Mononuclear cell (primary cell): ENCODE measurements around the gene SGK1. TPM values are rescaled to one million over a fixed set of nuclear protein-coding genes. Genes with fewer than 3 reads are reported as not detected.
A peak's percentile ranks its signal among the peaks of the same experiment; 100 is the strongest.
"Not testable (repeated sequence)": the region's sequence is repeated elsewhere in the genome, so short reads cannot be mapped to it uniquely, and the experiment has no call there.

Source experiments
- H3K27me3 ChIP-seq: 2 replicates; pipeline ENCODE4 v1.6.0; 2011; ENCODE audit warnings: low read length, control low read depth; ENCODE audit not compliant: insufficient read depth
- H3K4me1 ChIP-seq: 2 replicates; pipeline ENCODE4 v1.5.1; 2011; ENCODE audit warnings: mild to moderate bottlenecking, low read length, control low read depth; ENCODE audit not compliant: insufficient read depth
- H3K4me3 ChIP-seq: 2 replicates; pipeline ENCODE4 v1.5.1; 2011; ENCODE audit warnings: mild to moderate bottlenecking, low read length, moderate library complexity
- H3K9me3 ChIP-seq: 2 replicates; pipeline ENCODE4 v1.5.1; 2011; ENCODE audit warnings: low read depth, mild to moderate bottlenecking, control low read depth, low read length
- total RNA-seq: library from RNA; depleted of rRNA; stranded (reverse); fragments of >200 nt; gene quantifications from one replicate; pipeline ENCODE4 v1.2.3, GENCODE V29; 2012

Gene SGK1
- total RNA-seq, 1 donor, result 1,288 TPM

DNA sequence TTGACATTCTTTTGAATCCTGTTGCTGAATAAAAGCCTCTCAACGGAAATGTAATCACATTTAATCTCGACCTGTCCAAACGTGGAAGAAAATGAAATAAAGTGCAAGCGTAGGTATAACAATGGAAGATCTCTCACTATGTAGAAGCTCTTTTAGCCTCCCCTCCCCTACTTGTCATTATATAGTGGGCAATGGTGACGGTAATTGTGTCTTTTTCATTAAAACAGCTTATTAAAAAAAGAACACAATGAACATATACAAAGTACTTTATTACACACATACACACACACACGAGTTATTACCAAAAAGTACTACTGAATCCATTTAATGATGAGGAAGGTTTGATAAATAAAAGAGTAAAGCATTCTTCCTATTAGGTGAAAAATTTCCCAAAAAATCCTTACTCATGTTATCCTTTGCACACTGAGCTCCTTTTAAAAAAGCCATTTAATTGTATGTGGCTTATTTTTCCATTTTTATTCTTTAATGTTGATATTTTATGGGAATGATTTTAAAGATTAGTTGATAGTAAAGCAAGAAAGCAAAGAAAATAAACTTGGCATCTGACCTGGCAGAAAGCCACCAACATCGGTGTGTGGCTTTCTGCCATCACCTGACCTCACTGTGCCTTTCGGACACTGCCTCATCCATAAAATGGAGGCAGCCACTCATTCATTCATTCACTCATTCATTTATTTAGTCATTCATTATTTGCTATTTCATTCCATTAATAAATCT, 493 bp upstream of the SGK1 start:
- no peak overlapping the region for H3K4me3 ChIP-seq
- H3K9me3 ChIP-seq, result peaks cover 13% of the 10 kb centered on the region
- peaks cover 38% of the 10 kb centered on the region for H3K27me3 ChIP-seq
- H3K4me1 ChIP-seq, result peaks cover 10% of the 10 kb centered on the region

DNA sequence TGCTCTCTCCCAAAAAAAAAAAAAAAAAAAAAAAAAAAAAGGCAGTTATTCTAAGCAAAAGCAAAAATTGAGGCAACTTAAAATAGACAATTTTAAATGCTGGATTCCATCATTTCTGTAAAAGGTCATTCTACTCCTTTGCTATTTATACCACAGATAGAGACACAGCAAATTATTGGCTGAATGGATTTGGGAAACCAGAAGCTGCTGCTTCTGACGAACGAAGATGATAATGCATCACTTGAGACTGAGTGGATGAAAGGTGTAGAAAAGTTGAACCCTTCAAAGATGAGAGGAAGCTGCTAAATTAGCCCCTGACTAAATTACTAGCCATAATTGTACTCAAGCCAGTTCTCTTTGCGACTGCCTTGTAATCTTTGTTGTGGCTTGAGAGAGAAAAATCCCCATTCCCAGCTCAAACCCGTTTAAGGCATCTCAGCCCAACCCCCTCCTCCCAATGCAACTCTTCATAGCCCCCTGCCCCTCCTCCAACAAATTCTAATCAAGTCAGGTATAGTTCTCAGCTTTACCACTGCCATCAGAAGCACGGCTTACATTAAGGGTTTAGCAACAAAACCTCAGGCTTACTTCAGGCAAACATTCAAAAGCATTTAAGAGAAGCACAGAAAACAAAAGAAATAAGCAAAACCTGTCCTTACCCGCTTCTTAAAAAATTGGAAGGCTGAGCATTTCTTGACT, 1.0 kb downstream of the SGK1 start:
- peak overlapping the region; percentile 25 for H3K4me3 ChIP-seq
- peaks cover 10% of the 10 kb centered on the region for H3K4me1 ChIP-seq
- peaks cover 41% of the 10 kb centered on the region for H3K27me3 ChIP-seq
- peaks cover 13% of the 10 kb centered on the region for H3K9me3 ChIP-seq

DNA sequence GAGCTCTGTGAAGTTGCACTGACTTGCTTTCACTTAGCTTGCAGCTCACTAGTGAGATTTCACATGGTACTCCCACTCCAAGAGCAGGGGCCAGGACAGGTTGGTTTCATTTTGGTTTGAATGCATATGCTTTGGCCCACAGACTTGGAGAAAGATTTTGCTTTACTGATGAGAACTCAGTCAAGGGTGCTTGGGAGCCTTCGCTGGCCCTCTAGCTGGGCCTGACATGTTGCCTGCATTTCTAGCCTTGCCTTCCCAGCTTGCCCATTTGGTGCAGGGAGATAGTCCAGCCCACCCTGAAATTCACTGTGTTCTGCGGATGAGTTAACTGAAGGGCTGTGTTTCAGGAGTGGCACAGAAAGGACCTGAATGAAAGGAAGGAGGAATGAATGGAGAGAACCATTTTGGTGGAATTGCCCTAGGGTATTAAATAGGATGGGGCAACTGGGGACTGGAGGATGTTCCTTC, 1.9 kb downstream of the SGK1 start:
- H3K4me1 ChIP-seq, result peaks cover 10% of the 10 kb centered on the region
- H3K27me3 ChIP-seq, result peaks cover 41% of the 10 kb centered on the region
- H3K4me3 ChIP-seq, result no peak overlapping the region
- peaks cover 13% of the 10 kb centered on the region for H3K9me3 ChIP-seq

DNA sequence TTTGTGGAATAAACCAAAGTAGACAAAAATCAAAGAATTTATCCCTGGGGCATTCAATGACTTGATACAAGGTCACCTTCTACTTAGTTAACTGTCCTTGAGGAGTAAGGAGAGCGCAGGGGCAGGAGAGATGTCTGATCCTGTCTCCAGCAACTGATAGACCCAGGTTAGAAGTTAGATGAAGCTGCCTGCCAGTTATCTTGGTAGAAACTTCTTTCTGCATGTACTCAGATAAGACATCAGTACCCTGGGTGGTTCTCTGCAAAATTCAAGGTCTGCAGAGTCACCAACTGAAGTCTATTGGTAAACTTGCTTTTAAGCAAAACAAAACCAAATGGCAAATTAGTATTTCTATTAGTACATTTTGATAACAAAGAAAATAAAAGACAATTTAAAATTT, 2.7 kb downstream of the SGK1 start:
- peaks cover 41% of the 10 kb centered on the region for H3K27me3 ChIP-seq
- peaks cover 13% of the 10 kb centered on the region for H3K9me3 ChIP-seq
- no peak overlapping the region for H3K4me3 ChIP-seq
- H3K4me1 ChIP-seq, result peaks cover 10% of the 10 kb centered on the region

DNA sequence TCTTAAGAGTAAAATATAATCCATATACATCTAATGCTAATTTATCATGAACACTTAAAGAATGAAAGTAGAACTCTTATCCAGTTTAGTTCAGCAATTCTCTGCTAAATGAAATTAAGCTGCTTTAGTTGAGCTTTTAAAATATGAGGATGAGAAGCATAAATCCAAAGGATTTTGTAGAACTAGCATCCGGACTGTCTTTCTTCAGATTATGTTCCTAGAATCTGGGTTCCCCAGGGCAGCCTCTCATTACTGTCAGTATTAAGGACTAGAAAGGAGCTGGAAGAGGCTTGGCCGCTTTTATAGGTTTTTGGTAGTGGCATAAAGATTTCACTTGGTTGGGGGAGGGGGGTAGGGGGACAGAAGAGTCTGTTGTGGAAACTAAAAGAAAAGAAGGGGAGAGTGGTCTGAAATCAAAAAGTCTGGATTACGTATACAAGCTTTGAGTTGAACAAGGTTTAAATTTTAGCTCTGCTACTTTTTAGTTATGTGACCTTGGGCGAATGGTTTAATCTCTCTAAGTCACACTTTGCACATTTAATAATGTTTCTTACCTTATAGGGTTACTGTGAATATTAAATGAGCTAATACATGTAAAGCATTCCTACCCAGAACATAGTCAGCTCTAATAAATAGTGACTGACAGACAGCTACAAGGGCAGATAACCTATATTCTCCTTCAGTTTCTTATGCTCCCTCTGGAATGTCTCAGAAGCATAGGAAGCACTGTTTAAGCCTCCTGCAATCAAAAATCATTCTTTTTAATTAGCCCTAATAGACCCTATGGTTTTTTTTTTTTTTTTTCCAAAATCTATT, 3.7 kb downstream of the SGK1 start:
- Histone ChIP-seq H3K9me3 (peaks cover 3% of the 10 kb centered on the region), H3K27me3 (peaks cover 36% of the 10 kb centered on the region), H3K4me3 (no peak overlapping the region), H3K4me1 (peaks cover 10% of the 10 kb centered on the region)

DNA sequence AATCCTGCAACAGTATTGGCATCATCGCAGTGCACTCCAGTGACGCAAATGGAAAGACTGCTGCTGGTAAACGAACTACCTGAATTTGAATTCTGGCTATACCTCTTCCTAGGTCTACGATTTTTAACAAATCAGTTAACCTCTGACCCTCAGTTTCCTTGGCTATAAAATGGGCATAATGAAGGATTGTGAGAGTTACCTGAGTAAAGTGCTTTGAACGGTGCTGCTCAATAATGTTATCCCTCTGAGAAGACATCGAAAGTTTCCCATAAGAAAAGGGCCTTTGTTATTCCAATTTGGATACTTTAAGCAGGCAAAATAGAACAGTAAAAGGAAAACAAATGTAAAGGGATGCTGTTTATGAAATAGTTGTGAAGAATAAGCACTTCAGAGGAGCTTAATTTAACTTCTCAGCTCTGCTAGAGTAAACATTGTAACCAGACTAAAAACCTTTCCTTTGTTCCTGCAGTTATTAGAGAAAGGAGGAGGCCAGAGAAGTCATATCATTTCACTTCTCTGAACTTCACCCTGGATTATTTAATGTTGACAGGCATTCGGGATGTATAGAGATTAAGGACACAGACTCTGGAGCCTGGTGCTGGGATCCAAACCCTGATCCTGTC, 5.8 kb downstream of the SGK1 start:
- Histone ChIP-seq H3K9me3 (no peaks in the 10 kb centered on the region), H3K4me3 (no peak overlapping the region), H3K27me3 (peaks cover 15% of the 10 kb centered on the region), H3K4me1 (peaks cover 2% of the 10 kb centered on the region)

DNA sequence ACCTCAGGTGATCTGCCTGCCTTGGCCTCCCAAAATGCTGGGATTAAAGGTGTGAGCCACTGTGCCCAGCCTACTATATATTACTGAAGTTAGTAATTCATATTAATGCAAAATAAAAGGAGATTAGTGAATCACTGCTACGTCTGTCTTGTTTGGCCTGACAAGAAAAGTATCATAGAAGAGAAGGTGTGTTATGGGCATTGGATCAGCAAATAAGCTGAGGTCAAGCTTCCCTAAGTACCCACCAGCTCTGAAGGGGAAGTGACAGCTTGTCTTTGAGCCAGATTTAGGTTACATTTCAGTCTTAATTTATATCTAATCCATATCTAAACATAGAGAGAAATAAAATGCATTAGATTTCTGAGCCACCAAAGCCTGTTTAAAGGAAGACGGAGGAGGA, 7.1 kb downstream of the SGK1 start:
- no peaks in the 10 kb centered on the region for H3K9me3 ChIP-seq
- peaks cover 5% of the 10 kb centered on the region for H3K27me3 ChIP-seq
- no peaks in the 10 kb centered on the region for H3K4me1 ChIP-seq

DNA sequence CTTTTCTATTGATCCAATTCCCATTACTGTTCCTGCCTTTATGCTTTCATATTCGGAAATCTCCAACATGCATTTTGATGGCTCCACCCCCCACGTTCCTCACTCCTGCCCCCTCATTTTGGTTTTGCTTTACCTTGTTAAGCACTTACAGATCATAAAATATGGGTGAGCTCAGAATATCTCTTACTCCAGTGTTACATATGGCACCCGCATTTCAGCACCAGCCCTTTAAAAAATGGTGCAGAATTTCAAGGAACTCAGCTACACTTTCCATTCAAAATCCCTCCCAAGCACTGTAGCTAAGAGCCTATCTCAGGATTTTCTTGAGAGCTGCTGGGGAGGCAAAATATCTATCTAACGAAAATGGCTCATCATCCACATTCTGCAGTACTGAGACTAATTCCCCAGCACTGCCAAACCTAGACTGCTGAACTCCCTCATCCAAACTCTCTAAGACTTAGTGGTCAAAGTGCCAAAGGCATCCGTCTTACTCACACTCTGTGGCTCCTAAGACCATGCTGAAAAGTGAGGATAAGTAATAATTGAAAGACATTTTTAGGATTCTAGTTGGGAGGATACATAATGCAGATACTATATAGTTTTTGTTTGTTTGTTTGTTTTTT, 7.8 kb downstream of the SGK1 start:
- no peaks in the 10 kb centered on the region for H3K4me1 ChIP-seq
- H3K27me3 ChIP-seq, result peaks cover 5% of the 10 kb centered on the region
- H3K4me3 ChIP-seq, result no peak overlapping the region
- no peaks in the 10 kb centered on the region for H3K9me3 ChIP-seq

More for the DNA sequence above, 7.1 kb downstream of the SGK1 start:
- no peak overlapping the region for H3K4me3 ChIP-seq

DNA sequence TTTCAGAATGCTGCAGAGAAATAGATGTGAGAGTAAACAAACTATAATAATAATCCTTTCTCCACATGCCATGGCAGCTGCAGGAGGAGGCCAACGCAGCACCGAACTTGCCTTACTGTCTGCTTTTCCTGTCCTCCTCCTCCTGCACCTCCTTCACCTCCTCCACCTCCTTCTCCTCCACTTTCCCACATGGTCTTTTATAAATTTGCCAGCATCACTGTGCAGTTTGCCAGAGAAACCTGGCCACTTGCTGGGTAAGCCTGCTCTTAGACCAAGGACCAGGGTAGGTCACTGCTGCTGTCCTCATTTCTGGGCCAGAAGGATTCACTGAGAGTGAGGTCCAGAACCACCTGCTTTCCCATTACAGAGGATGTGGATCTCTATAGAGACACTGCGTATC, 8.7 kb downstream of the SGK1 start:
- H3K4me3 ChIP-seq, result no peak overlapping the region
- no peaks in the 10 kb centered on the region for H3K4me1 ChIP-seq

DNA sequence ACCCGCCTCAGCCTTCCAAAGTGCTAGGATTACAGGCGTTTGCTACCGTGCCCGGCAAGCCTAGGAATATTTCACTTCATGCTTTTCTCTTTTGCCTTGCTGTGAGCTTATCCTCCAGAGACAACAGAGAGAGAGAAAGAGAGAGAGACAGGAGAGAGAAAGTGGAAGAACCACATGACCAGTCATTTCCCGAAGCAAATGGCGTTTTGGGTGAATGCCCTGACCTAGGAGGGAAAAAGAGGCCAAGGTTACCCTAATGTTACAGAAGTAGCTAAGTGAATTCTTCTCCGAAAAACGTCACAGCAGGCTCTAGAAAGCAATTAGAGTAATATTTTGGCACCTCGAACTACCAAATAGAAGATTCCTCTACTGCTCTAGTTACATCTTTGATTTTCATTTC, 9.1 kb downstream of the SGK1 start:
- H3K4me3 ChIP-seq, result no peak overlapping the region
- no peaks in the 10 kb centered on the region for H3K9me3 ChIP-seq
- peaks cover 2% of the 10 kb centered on the region for H3K27me3 ChIP-seq
- H3K4me1 ChIP-seq, result no peaks in the 10 kb centered on the region

More for the DNA sequence above, 8.7 kb downstream of the SGK1 start:
- H3K9me3 ChIP-seq, result no peaks in the 10 kb centered on the region
- H3K27me3 ChIP-seq, result peaks cover 2% of the 10 kb centered on the region

DNA sequence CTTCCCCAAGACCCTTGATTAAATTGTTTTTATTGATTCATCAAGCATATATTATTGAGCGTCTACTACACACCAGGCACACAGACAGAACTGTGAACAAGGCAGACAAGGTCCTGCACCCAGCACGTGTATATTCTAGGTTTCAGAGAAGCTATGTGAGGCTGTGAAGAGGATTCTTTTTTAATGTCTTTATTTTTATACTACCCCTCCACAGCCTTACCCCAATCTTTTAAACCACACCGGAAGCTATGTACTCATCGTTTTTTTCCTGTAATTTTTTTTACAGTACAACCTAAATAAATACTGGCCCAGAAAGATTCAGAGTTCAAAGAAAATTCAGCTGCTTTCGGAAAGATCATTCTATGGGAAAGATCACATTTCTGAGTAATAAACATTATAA, 10.0 kb downstream of the SGK1 start:
- Histone ChIP-seq H3K9me3 (no peaks in the 10 kb centered on the region), H3K27me3 (no peaks in the 10 kb centered on the region), H3K4me1 (no peaks in the 10 kb centered on the region), H3K4me3 (no peak overlapping the region)

DNA sequence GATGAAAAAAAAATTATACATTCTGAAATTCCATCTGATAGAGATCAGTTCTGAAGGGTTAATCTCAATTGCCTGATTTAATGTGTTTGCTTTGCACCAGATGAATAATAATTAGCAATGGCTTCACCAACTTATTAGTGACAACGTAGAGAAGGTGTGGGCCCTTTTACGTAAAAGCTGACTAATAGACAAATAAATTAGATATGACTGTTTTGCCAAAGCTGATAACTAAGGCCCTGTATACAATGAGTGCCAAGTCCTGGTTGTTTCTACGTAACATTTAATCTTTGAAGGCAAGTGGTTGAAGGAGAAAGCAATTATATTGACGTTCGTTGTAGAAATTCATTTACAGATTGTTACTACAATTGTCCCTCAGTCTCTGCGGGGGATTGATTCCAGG, 10.8 kb downstream of the SGK1 start:
- H3K9me3 ChIP-seq, result no peaks in the 10 kb centered on the region
- no peaks in the 10 kb centered on the region for H3K27me3 ChIP-seq
- no peaks in the 10 kb centered on the region for H3K4me1 ChIP-seq

DNA sequence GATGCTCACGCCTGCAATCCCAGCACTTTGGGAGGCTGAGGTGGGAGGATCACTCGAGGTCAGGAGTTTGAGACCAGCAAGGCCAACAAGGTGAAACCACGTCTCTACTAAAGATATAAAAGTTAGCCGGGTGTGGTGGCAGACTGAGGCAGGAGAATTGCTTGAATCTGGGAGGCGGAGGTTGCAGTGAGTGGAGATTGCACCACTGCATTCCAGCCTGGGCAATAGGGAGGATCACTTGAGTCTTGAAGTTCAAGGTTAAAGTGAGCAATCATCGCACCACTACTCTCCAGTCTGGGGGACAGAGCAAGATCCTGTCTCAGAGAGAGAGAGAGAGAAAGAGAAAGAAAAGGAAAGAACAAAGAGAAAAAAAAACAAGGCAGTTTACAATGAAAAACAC, 13.5 kb downstream of the SGK1 start:
- not testable (repeated sequence) for H3K4me1 ChIP-seq, H3K27me3 ChIP-seq, H3K9me3 ChIP-seq, H3K4me3 ChIP-seq

More for the DNA sequence above, 10.8 kb downstream of the SGK1 start:
- H3K4me3 ChIP-seq, result no peak overlapping the region

DNA sequence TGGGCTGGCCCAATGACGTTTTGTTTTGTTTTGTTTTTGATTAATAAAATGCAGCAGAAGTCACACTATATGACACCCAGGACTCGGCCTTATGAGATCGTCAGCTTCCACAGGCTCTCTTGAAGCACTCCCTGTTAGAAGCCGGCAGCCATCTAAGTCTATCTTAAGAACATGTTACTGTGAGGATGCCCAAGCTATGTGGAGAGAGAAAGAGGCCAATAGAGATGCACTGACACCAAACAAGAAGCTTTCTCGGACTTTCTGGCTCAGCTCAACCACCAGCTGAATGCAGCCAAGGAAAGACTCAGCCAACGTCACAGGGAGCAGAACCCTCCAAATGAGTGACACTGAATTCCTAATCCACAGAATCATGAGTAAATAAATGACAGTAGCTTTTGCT, 14.0 kb downstream of the SGK1 start:
- H3K9me3 ChIP-seq, result no peaks in the 10 kb centered on the region
- H3K27me3 ChIP-seq, result no peaks in the 10 kb centered on the region
- no peak overlapping the region for H3K4me3 ChIP-seq
- H3K4me1 ChIP-seq, result no peaks in the 10 kb centered on the region
